ENCODE measurements around the gene IRF2BPL. TPM values are rescaled to one million over a fixed set of nuclear protein-coding genes. Genes with fewer than 3 reads are reported as not detected.

IRF2BPL gene
- total RNA-seq, 2 experiments from 2014 or later, result 23.7 to 25.8 TPM

DNA sequence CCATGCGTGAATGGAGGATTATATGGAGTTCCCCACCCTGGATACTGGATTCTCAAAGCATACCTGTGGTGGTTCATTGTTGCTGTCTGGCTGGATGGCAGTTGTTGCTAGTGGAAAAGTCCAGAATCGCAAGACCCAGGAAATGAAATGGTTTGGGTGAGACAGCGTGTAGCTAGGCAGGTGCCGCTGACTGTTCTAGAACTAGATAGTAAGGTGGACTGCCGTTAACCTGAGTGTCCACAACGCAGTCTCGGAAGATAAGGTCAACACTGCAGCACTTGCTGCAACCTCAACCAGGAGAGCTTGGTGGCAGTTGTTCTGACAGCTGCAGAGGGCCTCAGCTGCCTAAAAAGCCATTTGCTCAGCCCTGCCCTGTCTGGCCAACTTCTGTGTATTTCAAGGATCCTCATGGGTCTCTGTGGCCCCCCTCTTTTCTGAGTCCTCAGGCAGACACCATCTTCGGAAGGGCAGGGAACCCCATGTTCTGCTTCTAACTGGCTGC, 15.5 kb upstream of the IRF2BPL start:
- Histone ChIP-seq H3K79me2 (ENCODE audit: insufficient read depth, low read depth, low read length) (no peaks in the 10 kb centered on the region), H3K4me1 (ENCODE audit: insufficient read depth, low read length, poor library complexity, severe bottlenecking) (peaks cover 49% of the 10 kb centered on the region), H4K20me1 (ENCODE audit: insufficient read depth, low read length) (no peaks in the 10 kb centered on the region), H3K9me2 (ENCODE audit: insufficient read depth, low read length) (no peaks in the 10 kb centered on the region), H3K4me3 (ENCODE audit: low read depth, low read length, poor library complexity, severe bottlenecking) (no peak overlapping the region), H3K27ac (ENCODE audit: low read depth, low read length, poor library complexity, severe bottlenecking) (no peak overlapping the region), H3K4me2 (ENCODE audit: low read length) (peak overlapping the region; percentile 71; the same call in 1 of the 2 replicates), H3K36me3 (ENCODE audit: insufficient read depth, low read length) (no peaks in the 10 kb centered on the region), H2AFZ (ENCODE audit: low read length) (no peak overlapping the region), H3K9me3 (ENCODE audit: low read length) (no peaks in the 10 kb centered on the region)
- ChIA-PET CTCF (ENCODE audit: unreplicated experiment) (no interaction called here), POLR2A (interaction anchor here (1.2 kb wide), 1 partner anchor 15 kb away, joined by 5 read pairs; no protein-coding TSS in a partner anchor)
- no TSS peak for BruUV-seq (replicated peaks)
- TF ChIP-seq EZH2phosphoT487 (IDR thresholded peaks at IDR 0.05; ENCODE audit: borderline replicate concordance, low read depth, low read length), result no peak
- TF ChIP-seq, protein P1, sequence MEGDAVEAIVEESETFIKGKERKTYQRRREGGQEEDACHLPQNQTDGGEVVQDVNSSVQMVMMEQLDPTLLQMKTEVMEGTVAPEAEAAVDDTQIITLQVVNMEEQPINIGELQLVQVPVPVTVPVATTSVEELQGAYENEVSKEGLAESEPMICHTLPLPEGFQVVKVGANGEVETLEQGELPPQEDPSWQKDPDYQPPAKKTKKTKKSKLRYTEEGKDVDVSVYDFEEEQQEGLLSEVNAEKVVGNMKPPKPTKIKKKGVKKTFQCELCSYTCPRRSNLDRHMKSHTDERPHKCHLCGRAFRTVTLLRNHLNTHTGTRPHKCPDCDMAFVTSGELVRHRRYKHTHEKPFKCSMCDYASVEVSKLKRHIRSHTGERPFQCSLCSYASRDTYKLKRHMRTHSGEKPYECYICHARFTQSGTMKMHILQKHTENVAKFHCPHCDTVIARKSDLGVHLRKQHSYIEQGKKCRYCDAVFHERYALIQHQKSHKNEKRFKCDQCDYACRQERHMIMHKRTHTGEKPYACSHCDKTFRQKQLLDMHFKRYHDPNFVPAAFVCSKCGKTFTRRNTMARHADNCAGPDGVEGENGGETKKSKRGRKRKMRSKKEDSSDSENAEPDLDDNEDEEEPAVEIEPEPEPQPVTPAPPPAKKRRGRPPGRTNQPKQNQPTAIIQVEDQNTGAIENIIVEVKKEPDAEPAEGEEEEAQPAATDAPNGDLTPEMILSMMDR (conservative IDR thresholded peaks at IDR 0.05; ENCODE audit: low read length), result no peak
- intact Hi-C loops (cut with micrococcal nuclease; ENCODE audit: unreplicated experiment), result no loop called here
- no peak for DNase-seq (ENCODE audit: low spot score)

DNA sequence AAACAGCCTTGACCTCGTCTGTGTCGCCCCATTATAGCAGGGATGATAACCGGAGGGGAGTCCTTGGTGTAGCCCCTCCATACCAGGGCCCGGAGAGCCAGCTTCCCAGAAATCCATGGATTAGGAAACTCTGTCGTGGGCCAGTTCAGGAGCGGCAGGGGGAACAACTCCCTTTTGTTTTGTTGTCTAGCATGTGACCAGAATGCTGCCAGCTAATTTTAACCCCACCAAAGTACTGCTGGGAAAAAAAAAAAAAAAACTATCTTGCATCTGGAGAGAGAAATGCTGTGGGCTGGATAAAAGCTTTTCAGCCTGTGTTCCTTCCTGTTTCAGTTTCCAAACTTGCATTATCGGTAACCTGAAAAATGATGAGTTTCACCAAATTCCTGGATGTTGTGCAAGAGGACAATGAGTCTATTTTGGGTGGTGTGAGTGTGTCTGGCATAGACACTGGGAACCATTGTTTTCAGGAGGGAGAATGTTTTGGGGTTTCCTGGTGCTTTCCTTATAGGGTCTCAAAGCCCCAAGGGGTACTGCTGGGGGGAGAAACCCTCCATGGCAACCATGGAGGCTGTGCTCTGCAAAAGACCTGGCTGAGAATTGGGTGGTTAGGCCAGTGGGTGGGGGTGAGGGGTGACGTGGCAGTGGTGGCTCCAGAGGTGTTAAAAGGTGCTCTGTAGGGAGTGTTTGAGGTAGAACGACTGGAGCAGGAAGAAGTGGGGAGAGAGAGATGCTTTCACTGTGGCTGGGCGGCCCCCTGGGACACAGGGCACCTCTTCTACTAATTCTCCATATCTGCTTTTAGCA, 14.9 kb upstream of the IRF2BPL start:
- no peak overlapping the region for H3K27ac ChIP-seq (ENCODE audit: low read depth, low read length, poor library complexity, severe bottlenecking)

More for the DNA sequence above, 14.9 kb upstream of the IRF2BPL start:
- Histone ChIP-seq H3K9me3 (ENCODE audit: low read length) (no peaks in the 10 kb centered on the region), H3K4me3 (ENCODE audit: low read depth, low read length, poor library complexity, severe bottlenecking) (peak overlapping the region; percentile 7), H2AFZ (ENCODE audit: low read length) (peak overlapping the region; percentile 6; the same call in 1 of the 2 replicates), H3K4me2 (ENCODE audit: low read length) (peak overlapping the region; percentile 71), H3K9me2 (ENCODE audit: insufficient read depth, low read length) (no peaks in the 10 kb centered on the region), H3K79me2 (ENCODE audit: insufficient read depth, low read depth, low read length) (no peaks in the 10 kb centered on the region), H4K20me1 (ENCODE audit: insufficient read depth, low read length) (no peaks in the 10 kb centered on the region), H3K4me1 (ENCODE audit: insufficient read depth, low read length, poor library complexity, severe bottlenecking) (peaks cover 55% of the 10 kb centered on the region), H3K36me3 (ENCODE audit: insufficient read depth, low read length) (no peaks in the 10 kb centered on the region)
- intact Hi-C loops (cut with micrococcal nuclease; ENCODE audit: unreplicated experiment), result no loop called here
- CTCF ChIA-PET (ENCODE audit: unreplicated experiment), result interaction anchor here (1.4 kb wide), 1 partner anchor 127 kb away, joined by 3 read pairs; no protein-coding TSS in a partner anchor
- POLR2A ChIA-PET, result interaction anchor here (0.6 to 4.3 kb wide), 3 partner anchors 14 to 462 kb away, joined by 3 to 56 read pairs (median 3); partner anchors contain the start of gene IRF2BPL
- no peak for DNase-seq (ENCODE audit: low spot score)
- TF ChIP-seq EZH2phosphoT487 (IDR thresholded peaks at IDR 0.05; ENCODE audit: borderline replicate concordance, low read depth, low read length), result no peak
- TF ChIP-seq, protein P1 (conservative IDR thresholded peaks at IDR 0.05; ENCODE audit: low read length), result no peak
- no TSS peak for BruUV-seq (replicated peaks)

Measured in OCI-LY7 (cell line).